BJ (cell line): ENCODE data around the gene BCKDK. TPM values are rescaled to one million over a fixed set of nuclear protein-coding genes. Genes with fewer than 3 reads are reported as not detected.

Experiments used
- CTCF ChIA-PET: fragments of 350-600 bp; formaldehyde crosslinking; extraction: SDS; loops from one replicate; lab custom pipeline; 2021; ENCODE audit warnings: antibody characterized with exemption, inconsistent platforms; lab: Yijun Ruan, JAX
- POLR2A ChIA-PET: fragments of 300-600 bp; sonication (Branson Sonifier 250); formaldehyde crosslinking; extraction: SDS; loops from one replicate; lab custom pipeline; 2021; ENCODE audit warnings: antibody characterized with exemption; lab: Charles Lee
- DNase-seq: peaks from one replicate; pipeline ENCODE4 v3.0.0-alpha.2; 2011; ENCODE audit warnings: low read depth
- H3K27me3 ChIP-seq: 2 replicates; pipeline ENCODE4 v1.6.0; 2011; ENCODE audit warnings: low read length; ENCODE audit not compliant: control insufficient read depth, insufficient read depth
- H3K36me3 ChIP-seq: 2 replicates; pipeline ENCODE4 v1.5.1; 2011; ENCODE audit warnings: low read length; ENCODE audit not compliant: control insufficient read depth, insufficient read depth
- H3K4me3 ChIP-seq: 2 replicates; pipeline ENCODE4 v1.5.1; 2011; ENCODE audit warnings: low read depth, mild to moderate bottlenecking, control low read depth, low read length
- polyA plus RNA-seq: library from polyadenylated mRNA; depleted of rRNA; stranded (reverse); fragments of >200 nt; gene quantifications from 2 replicates; pipeline ENCODE4 v1.2.3, GENCODE V29; 2011
- TF ChIP-seq, protein P1 (sequence below): IDR thresholded peaks from 2 replicates; pipeline ENCODE4 v1.5.1; 2011; ENCODE audit warnings: low read depth, mild to moderate bottlenecking, control low read depth, inconsistent platforms, low read length, moderate library complexity; ENCODE audit not compliant: insufficient read depth

BCKDK gene
- polyA plus RNA-seq, 1 experiment = 56.0 TPM

DNA sequence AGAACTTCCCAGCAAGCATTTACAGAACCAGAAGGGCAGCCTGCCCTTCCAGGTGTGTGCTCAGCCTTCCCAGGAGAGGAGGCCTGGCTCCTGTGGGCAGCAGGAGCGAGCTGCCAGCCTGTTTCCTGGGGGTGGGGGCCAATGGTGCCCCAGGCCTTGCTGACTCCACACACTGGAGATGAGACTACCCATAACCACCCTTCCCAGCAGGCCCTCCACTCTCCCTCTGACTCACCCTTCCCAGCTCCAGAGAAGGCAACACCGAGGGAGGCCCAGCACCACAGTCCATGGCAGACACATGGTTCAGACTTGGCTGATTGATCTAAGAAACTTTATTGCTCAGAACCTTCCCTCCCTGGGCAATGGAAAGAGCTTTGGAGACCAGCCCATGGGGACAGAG lies 17.6 kb upstream of the BCKDK start:
- CTCF ChIA-PET = interaction anchor here (6.4 kb wide), 1 partner anchor 106 kb away, joined by 54 read pairs; the partner anchor contains the start of gene HSD3B7
- DNase-seq = no peak
- POLR2A ChIA-PET = no interaction called here
- TF ChIP-seq, protein P1, sequence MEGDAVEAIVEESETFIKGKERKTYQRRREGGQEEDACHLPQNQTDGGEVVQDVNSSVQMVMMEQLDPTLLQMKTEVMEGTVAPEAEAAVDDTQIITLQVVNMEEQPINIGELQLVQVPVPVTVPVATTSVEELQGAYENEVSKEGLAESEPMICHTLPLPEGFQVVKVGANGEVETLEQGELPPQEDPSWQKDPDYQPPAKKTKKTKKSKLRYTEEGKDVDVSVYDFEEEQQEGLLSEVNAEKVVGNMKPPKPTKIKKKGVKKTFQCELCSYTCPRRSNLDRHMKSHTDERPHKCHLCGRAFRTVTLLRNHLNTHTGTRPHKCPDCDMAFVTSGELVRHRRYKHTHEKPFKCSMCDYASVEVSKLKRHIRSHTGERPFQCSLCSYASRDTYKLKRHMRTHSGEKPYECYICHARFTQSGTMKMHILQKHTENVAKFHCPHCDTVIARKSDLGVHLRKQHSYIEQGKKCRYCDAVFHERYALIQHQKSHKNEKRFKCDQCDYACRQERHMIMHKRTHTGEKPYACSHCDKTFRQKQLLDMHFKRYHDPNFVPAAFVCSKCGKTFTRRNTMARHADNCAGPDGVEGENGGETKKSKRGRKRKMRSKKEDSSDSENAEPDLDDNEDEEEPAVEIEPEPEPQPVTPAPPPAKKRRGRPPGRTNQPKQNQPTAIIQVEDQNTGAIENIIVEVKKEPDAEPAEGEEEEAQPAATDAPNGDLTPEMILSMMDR = no peak
- H3K27me3 ChIP-seq = no peaks in the 10 kb centered on the region
- no peak overlapping the region for H3K4me3 ChIP-seq
- peaks cover 11% of the 10 kb centered on the region for H3K36me3 ChIP-seq

DNA sequence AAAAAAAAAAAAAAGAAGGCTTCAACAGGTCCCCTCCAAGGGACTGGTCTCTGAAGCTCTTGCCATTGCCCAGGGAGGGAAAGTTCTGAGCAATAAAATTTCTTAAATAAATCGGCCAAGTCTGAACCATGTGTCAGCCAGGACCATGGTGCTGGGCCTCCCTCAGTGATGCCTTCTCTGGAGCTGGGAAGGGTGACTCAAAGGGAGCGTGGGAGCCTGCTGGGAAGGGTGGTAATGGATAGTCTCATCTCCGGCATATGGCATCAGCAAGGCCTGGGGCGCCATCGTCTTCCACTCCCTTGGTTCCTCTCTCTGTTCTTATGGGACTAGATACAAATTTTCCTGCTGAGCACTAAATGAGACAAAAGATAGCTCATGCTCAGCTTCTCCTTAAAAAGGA lies 15.9 kb upstream of the BCKDK start:
- Histone ChIP-seq H3K27me3 (no peaks in the 10 kb centered on the region), H3K36me3 (peaks cover 9% of the 10 kb centered on the region), H3K4me3 (no peak overlapping the region)
- ChIA-PET POLR2A (interaction anchor here (0.7 kb wide), 1 partner anchor 59 kb away, joined by 5 read pairs; no protein-coding TSS in a partner anchor), CTCF (interaction anchor here (0.7 to 6.4 kb wide), 5 partner anchors 27 to 350 kb away, joined by 3 to 54 read pairs (median 3); partner anchors contain the start of genes HSD3B7 and ZNF843)
- DNase-seq = no peak
- TF ChIP-seq, protein P1 = no peak

DNA sequence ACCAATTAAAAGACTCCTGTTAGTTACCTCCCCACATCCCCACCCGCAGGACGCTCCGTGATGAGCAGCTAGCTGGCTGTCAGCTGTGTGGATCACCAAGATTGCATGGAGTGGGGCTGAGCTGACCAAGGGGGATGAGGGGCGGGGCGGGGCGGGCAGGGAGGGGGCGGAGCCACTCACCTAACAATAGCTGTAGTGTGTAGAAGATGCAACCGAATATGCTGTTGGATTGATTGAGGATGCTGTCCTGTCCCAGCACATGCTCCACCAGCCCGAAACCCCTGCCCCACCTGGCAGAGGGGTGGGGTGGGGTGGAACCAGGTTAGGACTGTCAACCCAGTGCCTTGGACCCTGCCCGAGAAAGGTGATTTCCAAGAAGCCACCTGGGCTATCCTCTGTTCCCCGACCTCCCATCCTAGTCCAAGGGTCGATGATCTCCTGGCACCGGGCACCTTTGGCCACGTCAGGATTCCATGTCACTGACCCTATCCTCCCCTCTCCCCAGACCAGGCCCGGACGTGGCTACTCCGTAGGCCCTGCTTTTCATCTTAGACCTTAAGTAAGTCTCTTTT lies 15.0 kb upstream of the BCKDK start:
- Histone ChIP-seq H3K27me3 (no peaks in the 10 kb centered on the region), H3K4me3 (peak overlapping the region; percentile 93), H3K36me3 (peaks cover 7% of the 10 kb centered on the region)
- no peak for DNase-seq
- CTCF ChIA-PET = interaction anchor here (1.1 to 6.4 kb wide), 4 partner anchors 14 to 151 kb away, joined by 3 to 54 read pairs (median 3); partner anchors contain the start of gene HSD3B7
- POLR2A ChIA-PET = no interaction called here
- TF ChIP-seq, protein P1 = no peak

DNA sequence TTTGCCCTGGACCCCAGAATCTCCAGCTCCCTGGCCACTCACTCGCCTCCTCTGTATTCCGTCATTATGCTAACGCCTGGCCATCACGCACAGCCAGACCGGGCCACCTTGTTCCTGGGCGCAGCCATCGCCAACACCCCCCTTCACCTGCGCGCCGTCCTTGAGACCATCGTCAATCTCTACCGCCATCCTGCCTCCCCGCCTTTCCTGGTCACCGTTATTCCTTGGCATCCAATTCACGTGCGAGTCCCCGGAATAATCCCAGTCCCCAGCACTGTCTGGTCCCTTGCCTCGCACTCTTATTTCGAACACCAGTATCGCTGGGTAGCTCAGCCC lies 14.1 kb upstream of the BCKDK start:
- Histone ChIP-seq H3K4me3 (peak overlapping the region; percentile 93), H3K36me3 (peaks cover 3% of the 10 kb centered on the region), H3K27me3 (no peaks in the 10 kb centered on the region)
- POLR2A ChIA-PET = no interaction called here
- DNase-seq = no peak
- CTCF ChIA-PET = interaction anchor here (0.5 to 6.4 kb wide), 7 partner anchors 14 to 152 kb away, joined by 3 to 54 read pairs (median 3); partner anchors contain the start of gene HSD3B7
- TF ChIP-seq, protein P1 = no peak

DNA sequence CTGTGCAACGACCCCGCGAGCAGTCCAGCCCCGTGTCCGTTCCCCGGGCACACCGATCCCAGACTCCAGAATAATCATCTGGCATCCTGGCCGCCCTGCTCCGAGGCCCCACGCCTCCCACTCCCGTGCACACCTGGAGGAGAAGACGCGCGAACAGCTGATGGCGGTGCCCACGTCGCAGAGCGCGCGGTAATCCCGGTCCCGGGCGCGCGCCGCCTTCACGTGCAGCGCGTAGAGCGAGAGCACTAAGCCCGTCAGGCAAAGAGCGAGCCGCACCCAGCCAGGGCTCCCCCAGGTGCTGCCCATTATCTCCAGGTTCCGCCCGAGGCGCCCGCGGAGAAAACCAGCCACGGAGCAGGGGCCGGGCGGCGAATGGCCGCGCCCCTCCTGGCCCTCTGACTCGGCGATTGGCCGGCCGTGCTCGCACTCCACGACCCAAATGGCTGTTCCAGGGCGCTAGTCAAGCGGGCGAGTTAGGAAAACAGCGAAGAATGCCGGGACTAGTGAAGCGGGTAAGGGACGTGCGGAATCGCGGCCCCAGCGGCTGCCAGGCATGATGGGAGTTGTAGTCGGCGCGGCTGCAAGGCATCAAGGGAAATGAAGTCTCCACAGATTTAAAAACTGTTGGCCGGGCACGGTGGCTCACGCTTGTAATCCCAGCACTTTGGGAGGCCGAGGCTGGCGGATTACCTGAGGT lies 13.6 kb upstream of the BCKDK start, which contains the start of gene VKORC1:
Gene VKORC1 (minus strand): TSS at position 374 of the 697 bp plus-strand sequence. CDS start 68 bp downstream, at position 306.
- H3K27me3 ChIP-seq = no peaks in the 10 kb centered on the region
- no peaks in the 10 kb centered on the region for H3K36me3 ChIP-seq
- TF ChIP-seq, protein P1 = no peak
- peak; percentile 88 for DNase-seq
- POLR2A ChIA-PET = interaction anchor here (0.7 kb wide), 1 partner anchor 96 kb away, joined by 7 read pairs; no protein-coding TSS in a partner anchor
- H3K4me3 ChIP-seq = peak within 1 kb of the TSS; percentile 93
- CTCF ChIA-PET = interaction anchor here (0.5 to 6.4 kb wide), 7 partner anchors 15 to 153 kb away, joined by 3 to 54 read pairs (median 3); partner anchors contain the start of gene HSD3B7
